Loucy (cell line): ENCODE data around the gene MYCN.

Experiments
- H2AFZ ChIP-seq: fragments of 200-600 bp; sonication (generic); 2 replicates; pipeline ENCODE4 v1.6.0; 2016; ENCODE audit warnings: antibody characterized with exemption, mild to moderate bottlenecking, low read length, moderate library complexity
- H3F3A ChIP-seq: fragments of 200-600 bp; 2 replicates; pipeline ENCODE4 v1.6.0; 2016; ENCODE audit warnings: antibody characterized with exemption, low read depth, mild to moderate bottlenecking
- H3K27me3 ChIP-seq: fragments of 200-600 bp; sonication (generic); 2 replicates; pipeline ENCODE4 v1.6.1; 2014; ENCODE audit warnings: low read length, mild to moderate bottlenecking; ENCODE audit not compliant: insufficient read depth, poor library complexity, severe bottlenecking
- H3K36me3 ChIP-seq: fragments of 200-600 bp; sonication (generic); 2 replicates; pipeline ENCODE4 v1.6.1; 2016; ENCODE audit warnings: low read length; ENCODE audit not compliant: insufficient read depth
- H3K4me1 ChIP-seq: fragments of 200-600 bp; sonication (generic); 2 replicates; pipeline ENCODE4 v1.5.1; 2014; ENCODE audit warnings: low read length, mild to moderate bottlenecking; ENCODE audit not compliant: insufficient read depth, poor library complexity, severe bottlenecking
- H3K4me2 ChIP-seq: fragments of 200-600 bp; sonication (generic); 2 replicates; pipeline ENCODE4 v1.6.0; 2014; ENCODE audit warnings: antibody characterized with exemption, low read length, low read depth, mild to moderate bottlenecking; ENCODE audit not compliant: poor library complexity, severe bottlenecking
- H3K4me3 ChIP-seq: fragments of 200-600 bp; sonication (generic); 2 replicates; pipeline ENCODE4 v1.5.1; 2014; ENCODE audit warnings: low read length, mild to moderate bottlenecking, mixed read lengths; ENCODE audit not compliant: poor library complexity, severe bottlenecking
- H3K79me2 ChIP-seq: fragments of 200-600 bp; sonication (generic); 2 replicates; pipeline ENCODE4 v1.6.1; 2014; ENCODE audit warnings: low read length; ENCODE audit not compliant: insufficient read depth
- H3K9ac ChIP-seq: fragments of 200-600 bp; sonication (generic); 2 replicates; pipeline ENCODE4 v1.6.0; 2014; ENCODE audit warnings: mild to moderate bottlenecking, low read depth, low read length, moderate library complexity; ENCODE audit not compliant: poor library complexity, severe bottlenecking
- H3K9me2 ChIP-seq: fragments of 200-600 bp; sonication (generic); replicated peaks from 2 replicates; pipeline ENCODE4 v1.6.1; 2016; ENCODE audit warnings: low read depth, low read length, mixed read lengths
- H3K9me3 ChIP-seq: fragments of 200-600 bp; sonication (generic); 2 replicates; pipeline ENCODE4 v1.6.1; 2014; ENCODE audit warnings: mild to moderate bottlenecking, antibody characterized with exemption, low read length, low read depth; ENCODE audit not compliant: insufficient read depth
- H4K20me1 ChIP-seq: fragments of 200-600 bp; sonication (generic); 2 replicates; pipeline ENCODE4 v1.6.0; 2014; ENCODE audit warnings: antibody characterized with exemption, low read length, mild to moderate bottlenecking; ENCODE audit not compliant: insufficient read depth, poor library complexity, severe bottlenecking
- EZH2phosphoT487 ChIP-seq: fragments of 200-600 bp; IDR thresholded peaks from 2 replicates; pipeline ENCODE4 v1.6.1; 2018; ENCODE audit warnings: antibody characterized with exemption, mild to moderate bottlenecking, moderate library complexity, borderline replicate concordance
- TF ChIP-seq, protein P1 (sequence below): fragments of 200-600 bp; sonication (generic); conservative IDR thresholded peaks from 2 replicates; pipeline ENCODE4 v1.5.1; 2014; ENCODE audit warnings: mild to moderate bottlenecking, antibody characterized with exemption, low read length

The MYCN gene

DNA sequence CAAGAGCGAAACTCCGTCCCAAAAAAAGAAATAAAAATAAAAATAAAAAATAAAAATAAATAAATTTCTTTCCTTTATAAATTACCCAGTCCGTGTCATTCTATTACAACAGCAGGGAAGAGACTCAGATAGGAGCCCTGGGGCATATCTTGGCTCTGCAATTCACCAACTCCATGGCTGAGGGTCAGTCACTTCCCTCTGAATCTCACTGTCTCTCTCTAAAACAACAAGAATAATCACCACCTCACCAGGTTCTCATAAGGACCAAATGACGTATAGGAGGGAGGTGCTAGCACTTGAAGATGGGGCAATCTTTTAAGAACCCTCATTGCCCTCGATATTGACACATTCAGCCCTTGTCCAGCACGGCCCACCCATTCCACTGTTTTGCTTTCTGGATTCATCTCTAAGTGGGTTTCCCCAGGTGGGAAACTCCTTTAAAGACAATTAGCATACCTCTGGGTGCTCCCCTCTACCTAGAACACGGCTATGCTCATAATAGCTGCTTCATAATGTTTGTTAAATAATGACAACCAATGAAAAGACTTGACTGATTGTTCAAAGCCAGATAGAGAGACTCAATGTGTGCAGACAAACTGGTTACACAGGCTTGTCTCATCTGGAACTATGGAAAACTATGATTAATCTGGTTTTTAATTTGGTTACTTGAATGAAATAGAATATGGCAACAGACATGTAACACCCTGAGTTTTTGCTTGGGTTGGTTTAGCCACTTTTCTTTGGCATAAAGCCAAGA, 15.1 kb downstream of the MYCN start:
- Histone ChIP-seq H3K9me2 (no peaks in the 10 kb centered on the region), H3K9ac (no peak overlapping the region), H3K4me1 (no peaks in the 10 kb centered on the region), H3K36me3 (no peaks in the 10 kb centered on the region), H3K27me3 (no peaks in the 10 kb centered on the region), H3K9me3 (no peaks in the 10 kb centered on the region), H3K79me2 (no peaks in the 10 kb centered on the region), H3K4me2 (no peak overlapping the region), H3K4me3 (no peak overlapping the region), H4K20me1 (no peaks in the 10 kb centered on the region), H3F3A (no peaks in the 10 kb centered on the region), H2AFZ (no peak overlapping the region)
- TF ChIP-seq, protein P1, sequence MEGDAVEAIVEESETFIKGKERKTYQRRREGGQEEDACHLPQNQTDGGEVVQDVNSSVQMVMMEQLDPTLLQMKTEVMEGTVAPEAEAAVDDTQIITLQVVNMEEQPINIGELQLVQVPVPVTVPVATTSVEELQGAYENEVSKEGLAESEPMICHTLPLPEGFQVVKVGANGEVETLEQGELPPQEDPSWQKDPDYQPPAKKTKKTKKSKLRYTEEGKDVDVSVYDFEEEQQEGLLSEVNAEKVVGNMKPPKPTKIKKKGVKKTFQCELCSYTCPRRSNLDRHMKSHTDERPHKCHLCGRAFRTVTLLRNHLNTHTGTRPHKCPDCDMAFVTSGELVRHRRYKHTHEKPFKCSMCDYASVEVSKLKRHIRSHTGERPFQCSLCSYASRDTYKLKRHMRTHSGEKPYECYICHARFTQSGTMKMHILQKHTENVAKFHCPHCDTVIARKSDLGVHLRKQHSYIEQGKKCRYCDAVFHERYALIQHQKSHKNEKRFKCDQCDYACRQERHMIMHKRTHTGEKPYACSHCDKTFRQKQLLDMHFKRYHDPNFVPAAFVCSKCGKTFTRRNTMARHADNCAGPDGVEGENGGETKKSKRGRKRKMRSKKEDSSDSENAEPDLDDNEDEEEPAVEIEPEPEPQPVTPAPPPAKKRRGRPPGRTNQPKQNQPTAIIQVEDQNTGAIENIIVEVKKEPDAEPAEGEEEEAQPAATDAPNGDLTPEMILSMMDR, result no peak
- TF ChIP-seq EZH2phosphoT487, result no peak

DNA sequence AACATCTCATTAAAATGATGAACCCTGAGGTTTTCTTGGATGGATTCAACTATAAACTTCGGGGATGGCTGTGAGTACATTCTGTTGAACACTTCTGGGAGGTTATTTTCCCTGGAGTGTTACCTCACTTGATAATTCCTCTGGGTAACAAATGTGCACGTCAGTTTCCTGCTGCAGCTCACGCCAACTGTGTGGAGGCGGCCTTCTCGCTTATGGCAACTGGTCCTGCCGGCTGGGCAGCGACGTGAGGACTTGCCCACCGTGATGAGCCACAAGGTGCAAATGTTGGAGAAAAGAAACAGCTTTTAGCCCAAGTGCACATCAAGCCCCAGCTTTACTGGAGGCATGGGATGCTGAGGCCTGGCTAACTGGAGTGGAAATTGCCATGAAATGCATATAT, 15.9 kb downstream of the MYCN start:
- Histone ChIP-seq H3K9ac (no peak overlapping the region), H3K4me3 (no peak overlapping the region), H3K4me2 (no peak overlapping the region), H3K36me3 (no peaks in the 10 kb centered on the region), H3K79me2 (no peaks in the 10 kb centered on the region), H2AFZ (no peak overlapping the region), H4K20me1 (no peaks in the 10 kb centered on the region), H3K9me3 (no peaks in the 10 kb centered on the region), H3K4me1 (no peaks in the 10 kb centered on the region), H3K9me2 (no peaks in the 10 kb centered on the region), H3F3A (no peaks in the 10 kb centered on the region), H3K27me3 (no peaks in the 10 kb centered on the region)
- no peak for TF ChIP-seq EZH2phosphoT487
- TF ChIP-seq, protein P1, result no peak

DNA sequence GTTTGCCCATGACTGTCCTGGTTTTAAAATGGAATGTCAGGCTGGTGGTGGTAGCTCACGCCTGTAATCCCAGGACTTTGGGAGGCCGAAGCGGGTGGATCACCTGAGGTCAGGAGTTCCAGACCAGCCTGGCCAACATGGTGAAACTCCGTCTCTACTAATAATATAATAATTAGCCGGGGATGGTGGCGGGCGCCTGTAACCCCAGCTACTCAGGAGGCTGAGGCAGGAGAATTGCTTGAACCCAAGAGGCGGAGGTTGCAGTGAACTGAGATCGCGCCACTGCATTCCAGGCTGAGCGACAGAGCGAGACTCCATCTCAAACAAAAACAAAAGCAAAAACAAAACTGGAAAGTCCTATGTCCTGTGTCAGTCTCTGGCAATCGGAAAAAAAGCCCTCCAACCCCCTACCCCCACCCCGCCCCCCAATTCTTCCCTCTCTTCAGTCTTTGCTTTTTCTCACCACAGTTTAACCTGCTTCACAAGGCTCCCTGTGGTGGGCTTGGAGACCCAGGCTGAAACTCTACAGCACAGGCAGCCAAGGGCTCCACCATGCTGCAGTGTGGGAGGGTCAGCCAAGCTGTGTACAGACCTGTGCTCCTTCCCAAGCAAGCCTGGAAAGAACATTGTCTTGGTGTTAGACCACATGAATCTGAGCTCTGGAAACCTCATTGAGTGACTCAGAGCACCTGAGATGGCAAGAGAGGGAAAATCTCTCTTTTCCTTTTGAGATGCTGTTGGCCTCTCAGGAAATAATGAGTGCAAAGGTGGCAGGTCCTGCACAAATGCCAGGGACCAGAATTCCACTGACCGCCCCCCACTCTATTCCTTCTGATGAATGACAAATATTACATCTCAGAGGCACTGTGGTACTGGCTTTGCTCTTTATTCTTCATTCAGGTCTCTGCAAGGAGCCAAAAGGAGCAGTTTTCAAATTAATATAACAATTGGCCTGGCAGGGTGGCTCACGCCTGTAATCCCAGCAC, 16.7 kb downstream of the MYCN start:
- no peak overlapping the region for H2AFZ ChIP-seq
- no peaks in the 10 kb centered on the region for H4K20me1 ChIP-seq
- H3K36me3 ChIP-seq, result no peaks in the 10 kb centered on the region
- H3K9me3 ChIP-seq, result no peaks in the 10 kb centered on the region
- no peak overlapping the region for H3K4me2 ChIP-seq
- no peaks in the 10 kb centered on the region for H3K27me3 ChIP-seq
- no peak overlapping the region for H3K4me3 ChIP-seq
- H3F3A ChIP-seq, result no peaks in the 10 kb centered on the region
- H3K9ac ChIP-seq, result no peak overlapping the region
- no peaks in the 10 kb centered on the region for H3K79me2 ChIP-seq
- H3K9me2 ChIP-seq, result no peaks in the 10 kb centered on the region
- TF ChIP-seq, protein P1, result no peak
- TF ChIP-seq EZH2phosphoT487, result no peak
- H3K4me1 ChIP-seq, result no peaks in the 10 kb centered on the region
